K562 (cell line): ENCODE data around the gene OSCP1. TPM values are rescaled to one million over a fixed set of nuclear protein-coding genes. Genes with fewer than 3 reads are reported as not detected.

Experiments used
- ARID1B ChIP-seq: fragments of 450-650 bp; IDR thresholded peaks from 2 replicates; pipeline ENCODE4 v1.6.1; 2016; ENCODE audit warnings: antibody characterized with exemption, mild to moderate bottlenecking, inconsistent platforms
- EP300 ChIP-seq: IDR thresholded peaks from 2 replicates; pipeline ENCODE4 v1.6.1; 2012; ENCODE audit warnings: low read length, improper control_type of control experiment
- FOXK2 ChIP-seq, 2 experiments: fragments of 450-650 bp; IDR thresholded peaks in 1 of 2; conservative IDR thresholded peaks in 1 of 2; 2 replicates each; pipeline ENCODE4 v1.6.1; 2016; ENCODE audit warnings: low read depth in 2 of 2, mild to moderate bottlenecking in 1 of 2
- L3MBTL2 ChIP-seq: fragments of 450-650 bp; IDR thresholded peaks from 2 replicates; pipeline ENCODE4 v1.6.1; 2016; ENCODE audit warnings: mild to moderate bottlenecking, moderate library complexity
- LEF1 ChIP-seq: fragments of 450-650 bp; IDR thresholded peaks from 2 replicates; pipeline ENCODE4 v1.6.1; 2016; ENCODE audit warnings: mild to moderate bottlenecking
- MGA ChIP-seq: fragments of 450-650 bp; IDR thresholded peaks from 2 replicates; pipeline ENCODE4 v1.6.1; 2016; ENCODE audit warnings: mild to moderate bottlenecking, moderate library complexity
- POLR3G ChIP-seq: IDR thresholded peaks from 2 replicates; pipeline ENCODE4 v1.6.1; 2011; ENCODE audit not compliant: insufficient read length, insufficient replicate concordance; ENCODE audit errors: extremely low read depth
- TAL1 ChIP-seq: fragments of 450-650 bp; IDR thresholded peaks from 2 replicates; pipeline ENCODE4 v1.6.1; 2016; ENCODE audit warnings: mild to moderate bottlenecking
- XRCC4 ChIP-seq: IDR thresholded peaks from one replicate; pipeline ENCODE4 v1.6.1; 2011; ENCODE audit not compliant: insufficient read depth, insufficient read length; ENCODE audit errors: extremely low read depth
- ZNF707 ChIP-seq: fragments of 250-450 bp; sonication (Bioruptor Pico); conservative IDR thresholded peaks from 2 replicates; pipeline ENCODE4 v1.8.0; 2022; ENCODE audit warnings: inconsistent platforms, mild to moderate bottlenecking, moderate library complexity
- polyA plus RNA-seq, 8 experiments: library from polyadenylated mRNA; depleted of rRNA in 4 of 8; stranded (reverse) in 5 of 8; unstranded in 3 of 8; fragments of >200 nt; fragmentation: Nextera tagmentation in 2 of 8; fragmentation: Illumina TruSeq in 1 of 8; extraction: Ambion mirVana in 2 of 8; extraction: Trizol in 1 of 8; gene quantifications; 2 replicates each; pipeline versions ENCODE4 v1.2.1 to v1.2.3, GENCODE V29; 2011 to 2014; ENCODE audit warnings: inconsistent platforms in 1 of 8, missing spikeins in 1 of 8
- total RNA-seq, 7 experiments: library from RNA; depleted of rRNA in 6 of 7; stranded (reverse); fragments of >200 nt in 6 of 7; fragmentation: Illumina TruSeq in 2 of 7; extraction: Trizol in 2 of 7; gene quantifications; 2 replicates each; pipeline versions ENCODE4 v1.2.1 to v1.2.3, GENCODE V29; 2011 to 2021; ENCODE audit warnings: low replicate concordance in 1 of 7
- TF ChIP-seq, protein P1 (sequence below): fragments of 250-450 bp; sonication (Bioruptor Pico); IDR thresholded peaks from 2 replicates; pipeline ENCODE4 v1.8.0; 2022; ENCODE audit warnings: inconsistent platforms, mild to moderate bottlenecking, moderate library complexity, borderline replicate concordance
- TF ChIP-seq, protein P2 (sequence below): IDR thresholded peaks from 2 replicates; pipeline ENCODE4 v1.6.1; 2014; ENCODE audit warnings: antibody characterized with exemption

The OSCP1 gene
- total and polyA plus RNA-seq, 9 of the 15 experiments (the other 6 are each of a cell fraction or from before 2014, with no cell fraction given) = 0.15 to 0.40 (median 0.33) TPM; not detected in 5

DNA sequence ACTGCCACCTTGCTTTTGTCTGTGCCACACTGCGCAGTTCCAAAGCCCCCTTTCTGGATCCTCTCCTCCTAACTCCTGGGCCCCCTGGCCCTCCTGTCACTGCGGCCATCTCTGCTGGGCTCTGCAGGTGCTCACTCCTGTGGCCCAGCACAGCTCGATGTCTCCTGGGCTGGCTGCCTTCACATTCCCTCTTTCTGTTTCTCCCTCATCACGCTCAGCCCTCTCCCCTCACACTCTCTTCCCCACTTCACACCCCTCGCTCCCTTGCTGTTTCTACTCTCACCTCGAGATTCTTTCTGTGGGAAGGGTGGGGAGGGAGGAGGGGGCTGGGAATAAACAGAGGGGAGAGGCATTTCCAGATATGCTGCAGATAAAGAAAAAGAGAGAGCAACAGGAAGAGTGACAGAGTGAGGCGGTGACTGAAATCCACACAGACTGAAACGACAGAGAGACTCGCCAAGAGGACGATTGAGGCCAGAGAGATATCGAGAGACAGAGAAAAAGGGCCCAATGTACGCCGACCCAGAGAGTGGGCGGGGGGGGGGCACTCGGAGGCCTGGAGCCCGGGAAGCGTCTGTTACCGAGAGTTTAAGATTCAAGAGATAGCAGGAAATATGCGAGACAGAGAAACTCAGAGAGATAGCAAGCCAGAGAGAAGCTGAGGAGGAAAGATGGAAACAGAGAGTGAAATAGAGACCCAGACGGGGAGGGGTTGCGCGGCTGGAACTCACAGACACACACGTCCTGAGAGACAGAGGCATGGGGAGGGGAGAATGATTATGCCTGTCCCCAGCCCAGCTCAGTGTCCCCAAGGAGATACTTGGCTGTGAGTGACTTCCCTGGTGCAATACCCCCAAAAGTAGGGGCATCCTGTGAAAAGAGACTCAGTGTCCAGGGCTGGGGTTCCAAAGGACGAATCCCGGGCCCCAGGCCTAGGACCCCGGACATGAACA, 31.8 kb upstream of the OSCP1 start (continued):
- TF ChIP-seq LEF1 = peak; percentile 23; the same call in 1 of the 2 replicates
- 0 out of 2 replicates have a peak, but pooled peaks have one; percentile 11 for TF ChIP-seq TAL1
- peak; percentile 31; the same call in 1 of the 2 replicates for TF ChIP-seq MGA
- peak; percentile 66 for TF ChIP-seq L3MBTL2
- TF ChIP-seq ARID1B = peak; percentile 40; the same call in 1 of the 2 replicates
- TF ChIP-seq XRCC4 = no peak
- no peak for TF ChIP-seq POLR3G
- TF ChIP-seq, protein P1, sequence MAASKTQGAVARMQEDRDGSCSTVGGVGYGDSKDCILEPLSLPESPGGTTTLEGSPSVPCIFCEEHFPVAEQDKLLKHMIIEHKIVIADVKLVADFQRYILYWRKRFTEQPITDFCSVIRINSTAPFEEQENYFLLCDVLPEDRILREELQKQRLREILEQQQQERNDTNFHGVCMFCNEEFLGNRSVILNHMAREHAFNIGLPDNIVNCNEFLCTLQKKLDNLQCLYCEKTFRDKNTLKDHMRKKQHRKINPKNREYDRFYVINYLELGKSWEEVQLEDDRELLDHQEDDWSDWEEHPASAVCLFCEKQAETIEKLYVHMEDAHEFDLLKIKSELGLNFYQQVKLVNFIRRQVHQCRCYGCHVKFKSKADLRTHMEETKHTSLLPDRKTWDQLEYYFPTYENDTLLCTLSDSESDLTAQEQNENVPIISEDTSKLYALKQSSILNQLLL (CRISPR knock-in tag) = no peak
- TF ChIP-seq FOXK2 (conservative IDR thresholded peaks at IDR 0.05 in 1 of 2, IDR thresholded peaks at IDR 0.05 in 1 of 2; ENCODE audit: low read depth in 2 of 2) = 0 out of 4 replicates have a peak, but pooled peaks of 1 of the 2 experiments have one; percentile 24
- TF ChIP-seq EP300 = peak; percentile 6; the same call in 1 of the 2 replicates
- TF ChIP-seq, protein P2, sequence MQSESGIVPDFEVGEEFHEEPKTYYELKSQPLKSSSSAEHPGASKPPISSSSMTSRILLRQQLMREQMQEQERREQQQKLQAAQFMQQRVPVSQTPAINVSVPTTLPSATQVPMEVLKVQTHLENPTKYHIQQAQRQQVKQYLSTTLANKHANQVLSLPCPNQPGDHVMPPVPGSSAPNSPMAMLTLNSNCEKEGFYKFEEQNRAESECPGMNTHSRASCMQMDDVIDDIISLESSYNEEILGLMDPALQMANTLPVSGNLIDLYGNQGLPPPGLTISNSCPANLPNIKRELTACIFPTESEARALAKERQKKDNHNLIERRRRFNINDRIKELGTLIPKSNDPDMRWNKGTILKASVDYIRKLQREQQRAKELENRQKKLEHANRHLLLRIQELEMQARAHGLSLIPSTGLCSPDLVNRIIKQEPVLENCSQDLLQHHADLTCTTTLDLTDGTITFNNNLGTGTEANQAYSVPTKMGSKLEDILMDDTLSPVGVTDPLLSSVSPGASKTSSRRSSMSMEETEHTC = no peak
- 0 out of 2 replicates have a peak, but pooled peaks have one; percentile 10 for TF ChIP-seq ZNF707
